GM18520 (cell line): ENCODE results near the gene HPCAL1.

Experiments
- ATAC-seq: cut with Tn5 transposase; IDR thresholded peaks from one replicate; pipeline ENCODE4 v1.9.1; 2021; ENCODE audit not compliant: unreplicated experiment

Gene HPCAL1

DNA sequence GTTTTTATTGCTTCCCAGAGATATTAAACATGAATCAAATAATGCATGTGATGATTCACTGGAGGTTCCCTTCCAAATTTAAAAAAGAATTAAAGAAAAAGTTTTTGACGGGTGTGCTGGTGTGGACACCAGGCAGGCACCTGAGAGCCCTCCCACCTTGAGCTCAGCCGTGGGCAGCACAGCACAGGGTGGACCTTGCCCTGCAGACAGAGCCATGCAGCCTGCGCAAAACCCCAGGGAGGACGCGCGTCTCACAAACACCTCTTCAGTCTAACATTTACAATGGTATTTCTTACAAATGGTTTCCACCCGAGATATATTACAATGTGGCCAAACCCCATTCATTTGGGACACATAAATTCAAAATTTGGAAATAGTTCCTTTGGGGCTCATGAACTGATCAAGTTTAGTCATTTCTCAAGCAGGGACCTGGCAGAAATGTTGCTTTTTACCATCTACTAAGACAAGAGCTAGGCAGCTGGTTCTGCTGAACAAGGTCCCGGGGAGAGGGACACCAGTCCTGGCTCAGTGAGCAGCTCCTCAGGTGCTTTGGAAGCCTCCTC is 100.0 kb downstream of the HPCAL1 start:
- no peak for ATAC-seq

DNA sequence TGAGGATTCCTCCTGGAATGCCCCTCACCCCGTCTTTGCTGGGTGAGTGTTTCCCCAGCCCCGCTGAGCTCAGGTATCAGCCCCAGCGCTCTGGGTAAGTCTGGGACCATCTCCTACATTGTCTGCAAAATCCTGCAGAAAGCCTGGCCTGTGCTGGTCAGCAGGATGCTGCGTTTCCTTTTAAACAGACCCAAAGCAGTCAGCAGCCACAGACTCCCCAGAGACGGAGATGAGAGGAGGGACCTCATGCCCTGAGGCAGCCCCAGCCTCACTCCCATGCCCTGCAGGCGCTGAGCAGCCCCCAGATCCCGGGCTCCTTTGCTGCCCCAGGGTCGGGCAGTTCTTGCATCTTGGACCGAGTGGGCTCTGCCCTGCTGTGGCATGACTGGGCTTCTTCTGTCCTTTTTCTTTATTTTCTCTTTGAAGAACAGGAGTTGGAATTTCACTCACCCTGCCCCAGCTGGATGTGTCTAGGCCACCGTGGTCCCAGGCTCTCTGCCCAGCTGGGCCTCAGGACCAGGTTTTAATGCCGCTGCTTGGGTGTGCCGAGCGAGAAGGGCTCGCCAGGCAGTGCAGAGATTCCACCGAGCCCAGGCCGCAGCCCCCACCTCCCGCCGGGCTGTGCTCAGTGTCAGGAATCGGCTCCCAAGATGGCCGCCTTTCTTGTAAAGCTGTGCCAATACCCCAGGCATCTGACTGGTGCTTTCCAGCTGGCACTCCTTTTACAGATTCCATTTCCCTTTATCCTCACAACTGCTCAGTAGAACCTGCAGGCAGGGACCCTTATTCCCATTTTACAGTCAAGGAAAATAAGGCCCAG is 101.8 kb downstream of the HPCAL1 start:
- ATAC-seq, result no peak

DNA sequence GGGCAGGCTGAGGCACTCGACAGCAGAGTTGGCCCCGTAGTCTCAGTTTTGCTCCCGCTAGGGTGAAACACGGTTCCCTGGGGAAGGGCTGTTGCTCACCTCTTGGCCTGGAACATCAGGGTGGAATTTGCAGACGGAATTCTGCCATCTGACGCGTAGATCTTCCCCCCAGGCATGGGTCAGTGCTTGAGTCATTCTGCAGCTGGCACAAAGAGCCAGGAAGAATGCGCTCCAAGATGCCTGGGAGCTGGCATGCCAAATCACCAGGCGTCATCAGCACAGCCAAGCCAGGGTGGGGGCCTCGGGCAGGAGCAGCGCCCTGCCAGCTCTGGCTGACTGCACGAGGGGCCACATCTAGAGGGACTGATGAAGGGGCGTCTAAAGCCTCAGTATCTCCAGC is 102.7 kb downstream of the HPCAL1 start:
- no peak for ATAC-seq

DNA sequence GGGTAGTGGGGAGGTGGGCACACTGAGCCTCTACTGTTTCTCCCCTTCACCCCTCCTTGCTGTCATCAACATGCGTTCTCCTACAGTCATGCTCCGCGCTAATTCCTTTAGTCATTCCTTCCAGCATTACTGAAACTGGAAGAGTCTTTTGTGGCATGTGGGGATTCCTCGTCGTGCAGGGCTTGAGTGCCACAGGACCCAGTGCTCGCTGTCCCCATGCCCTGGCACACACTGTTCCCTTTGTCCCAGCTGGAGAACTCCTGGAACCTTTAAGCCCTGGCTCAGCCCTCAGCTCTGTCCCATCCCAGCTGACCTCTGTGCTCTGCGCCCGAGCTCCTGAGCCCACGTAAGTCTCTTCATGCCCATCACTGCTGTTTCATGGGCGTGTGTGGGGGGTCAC is 103.3 kb downstream of the HPCAL1 start:
- ATAC-seq, result no peak

DNA sequence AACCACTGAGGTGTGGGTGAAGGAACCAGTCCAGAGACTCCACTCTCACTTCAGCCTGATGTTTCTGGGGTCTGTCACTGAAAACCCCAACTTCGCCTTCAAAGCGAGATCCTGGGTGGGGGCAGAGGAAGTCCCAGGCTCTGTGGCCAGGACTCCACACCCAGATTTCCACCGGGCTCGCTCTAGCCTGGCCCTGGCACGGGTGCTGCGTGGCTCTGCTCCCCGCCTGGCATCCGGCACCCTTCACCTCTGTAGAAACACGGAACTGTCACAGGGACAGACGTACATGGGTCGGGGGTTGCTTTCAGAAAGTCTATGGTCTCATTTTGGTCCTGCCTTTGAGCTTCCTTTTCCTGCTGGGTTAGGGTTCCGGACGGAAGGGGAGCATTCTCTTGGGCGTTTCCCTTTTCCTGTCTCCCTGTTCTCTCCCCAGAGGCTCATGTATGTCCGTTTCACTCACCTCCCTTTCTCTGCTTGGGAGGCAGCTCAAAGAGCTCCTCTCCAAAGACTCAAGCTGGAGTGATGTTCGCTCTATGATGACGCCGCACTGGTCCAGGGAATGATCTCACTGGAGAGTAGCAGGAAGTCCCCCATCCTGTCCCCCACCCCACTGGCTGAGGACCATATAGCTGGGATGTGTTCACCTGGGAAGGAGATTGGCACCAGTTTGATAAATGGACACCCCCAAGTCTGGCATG is 103.9 kb downstream of the HPCAL1 start:
- ATAC-seq, result no peak

DNA sequence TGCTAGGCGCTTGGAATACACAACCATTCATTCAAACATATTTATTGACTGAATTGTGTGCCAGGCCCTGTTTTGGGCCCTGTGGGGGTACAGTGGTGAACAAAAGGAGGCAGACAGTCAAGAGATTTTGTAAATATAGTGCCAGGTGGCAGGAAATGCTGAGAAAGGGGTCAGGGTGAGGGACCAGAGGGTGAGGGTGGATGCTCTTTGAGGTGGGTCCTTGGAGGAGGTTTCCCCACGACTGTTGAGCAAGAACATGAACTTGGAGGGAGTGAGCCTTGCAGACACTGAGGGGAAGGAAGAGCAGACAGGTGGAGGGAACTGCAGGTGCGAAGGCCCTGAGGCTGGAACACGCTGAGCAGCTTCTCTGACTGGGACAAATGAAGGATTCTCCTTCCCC is 104.7 kb downstream of the HPCAL1 start:
- ATAC-seq, result no peak

DNA sequence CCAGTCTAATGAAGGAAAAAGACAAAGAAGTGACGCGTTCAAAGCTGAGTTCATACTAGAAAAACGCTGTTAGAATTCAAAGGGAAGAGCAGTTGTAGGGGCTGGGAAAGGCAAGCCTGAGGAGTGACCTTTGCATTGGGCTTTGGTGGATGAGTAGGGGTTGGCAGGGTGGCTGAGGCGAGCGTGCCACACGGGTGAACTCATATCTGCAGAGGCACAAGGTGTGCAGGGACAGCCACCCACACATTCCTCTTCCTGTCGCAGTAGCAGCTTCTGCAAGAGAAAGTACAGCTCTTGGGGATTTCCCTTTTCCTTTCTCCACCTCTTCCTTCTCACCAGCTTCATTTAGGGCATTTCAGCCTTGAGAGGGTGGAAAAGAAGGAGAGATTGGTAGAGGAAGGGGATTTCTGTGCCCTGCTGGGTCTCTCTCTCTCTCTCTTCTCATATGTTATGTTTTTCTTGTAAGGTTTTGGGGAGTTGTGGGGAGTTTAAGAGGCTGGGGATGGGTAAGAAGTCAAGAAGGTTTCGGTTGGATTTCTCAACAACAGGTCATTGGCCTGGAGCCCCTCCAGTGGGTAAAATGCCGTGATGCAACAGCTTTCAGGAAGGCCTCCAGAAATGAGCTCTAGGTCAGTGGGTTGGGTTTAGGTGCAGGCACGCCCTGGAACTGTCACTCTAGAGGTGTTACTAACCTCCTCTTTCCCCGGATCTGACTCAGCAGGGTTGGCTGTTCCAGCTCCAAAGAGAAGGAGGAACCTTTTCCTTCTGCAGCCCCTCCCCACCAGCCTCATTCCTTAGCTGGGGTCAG is 105.3 kb downstream of the HPCAL1 start:
- peak; percentile 49 for ATAC-seq

DNA sequence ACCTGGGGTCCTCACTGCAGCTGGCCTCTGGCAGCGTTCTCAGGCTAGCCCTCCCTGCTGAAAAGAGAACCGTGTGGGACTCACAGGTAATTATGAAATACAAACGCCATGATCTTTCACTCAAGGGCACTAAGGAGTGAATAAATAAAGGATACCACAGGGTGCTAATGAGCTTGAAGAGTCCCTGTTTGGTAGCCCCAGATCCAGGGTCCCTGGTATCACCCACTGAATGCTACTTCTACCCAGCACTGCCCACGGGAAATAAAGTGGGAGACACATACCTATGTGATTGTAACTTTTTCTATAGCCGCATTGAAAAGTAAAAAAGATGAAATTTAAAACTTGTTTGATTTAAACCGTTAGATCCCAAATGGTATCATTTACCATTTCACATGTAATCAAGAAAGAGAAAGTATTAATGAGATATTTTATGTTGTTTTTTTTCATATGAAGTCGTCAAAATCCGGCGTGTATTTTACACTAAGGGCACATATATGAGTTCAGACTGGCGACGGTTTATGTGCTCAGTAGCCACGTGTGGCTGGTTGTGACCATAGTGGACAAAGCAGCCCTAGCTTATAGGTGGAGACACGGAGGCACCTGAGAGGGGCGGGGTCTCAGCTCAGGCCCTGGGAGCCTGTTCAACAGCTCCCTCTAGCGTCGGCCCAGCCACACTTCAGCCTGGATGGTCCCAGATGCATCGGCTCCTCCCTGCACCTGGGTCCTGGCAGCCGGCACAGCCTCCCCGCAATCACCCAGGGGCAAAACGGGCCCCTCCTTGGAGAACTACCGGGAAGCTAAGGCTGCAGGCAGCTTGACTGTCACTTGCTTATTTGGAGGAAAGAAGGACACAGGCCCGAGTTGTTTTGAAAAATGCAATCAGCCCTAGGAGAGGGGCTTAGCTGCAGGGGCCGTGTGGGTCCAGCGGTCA is 106.2 kb downstream of the HPCAL1 start:
- ATAC-seq, result peak; percentile 33

DNA sequence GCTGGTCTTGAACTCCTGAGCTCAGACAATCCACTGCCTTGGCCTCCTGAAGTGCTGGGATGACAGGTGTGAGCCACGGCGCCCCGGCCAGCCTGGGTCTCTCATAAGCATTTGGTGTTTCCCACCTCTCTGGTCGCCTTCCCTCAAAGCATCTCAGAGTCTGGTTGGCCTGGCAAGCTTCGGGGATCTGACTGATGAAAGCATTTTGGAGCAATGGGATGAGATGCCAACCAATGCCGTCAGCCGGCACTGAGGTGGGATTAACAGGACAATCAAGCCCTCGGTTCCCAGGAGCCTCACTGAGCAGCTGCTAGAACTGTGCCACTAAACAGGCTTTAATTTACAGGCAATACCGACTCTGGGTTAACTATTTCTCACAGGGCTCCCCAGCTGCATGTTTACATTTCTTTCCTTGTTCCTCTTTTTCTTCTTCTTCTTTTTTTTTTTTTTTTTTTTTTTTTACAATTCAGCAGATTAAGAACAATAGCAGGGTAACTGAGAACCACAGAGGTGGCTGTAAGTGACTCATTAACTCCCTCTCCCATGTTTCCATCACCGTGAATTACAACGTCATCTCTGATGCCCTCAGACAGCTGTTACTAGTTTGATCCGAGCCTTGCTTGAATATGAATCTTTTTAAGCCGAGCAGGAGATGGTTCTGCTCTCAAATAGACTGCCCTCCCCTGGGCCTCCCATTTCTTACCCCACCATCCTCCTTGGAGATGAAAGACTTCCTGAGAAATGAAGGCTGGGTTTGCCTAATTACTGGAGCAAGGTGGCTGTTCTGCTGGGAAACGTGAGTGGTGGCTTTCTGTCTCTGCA is 107.5 kb downstream of the HPCAL1 start:
- peak; percentile 53 for ATAC-seq

DNA sequence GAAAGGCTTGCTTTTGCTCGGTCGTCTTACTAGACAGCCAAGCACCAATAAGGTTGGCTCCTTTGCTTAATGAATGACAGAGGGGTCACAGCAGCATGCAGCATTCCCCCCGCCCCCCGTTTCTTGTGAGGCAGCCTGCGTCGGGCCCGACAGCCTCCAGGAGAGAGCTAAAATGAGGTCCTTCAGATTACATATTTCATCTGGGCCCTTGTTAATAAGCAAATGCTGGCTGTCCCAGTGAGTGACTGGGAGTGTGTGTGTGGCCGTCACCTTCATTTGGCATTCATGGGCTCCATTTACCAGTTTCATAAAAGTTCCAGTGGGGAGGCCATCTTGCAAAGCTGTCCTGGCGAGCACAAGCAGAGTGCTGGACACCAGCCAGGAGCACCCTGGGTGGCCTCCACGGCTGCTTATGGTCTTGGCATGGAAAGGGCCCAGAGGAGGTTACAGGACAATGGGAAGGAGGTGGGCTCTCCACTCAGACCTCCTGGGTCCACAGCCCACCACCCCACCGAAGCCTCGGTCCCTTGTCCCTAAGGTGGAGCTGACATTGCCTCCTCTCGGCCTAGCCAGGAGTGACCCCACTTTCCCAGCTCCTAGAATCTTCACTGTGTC is 108.2 kb downstream of the HPCAL1 start:
- no peak for ATAC-seq

DNA sequence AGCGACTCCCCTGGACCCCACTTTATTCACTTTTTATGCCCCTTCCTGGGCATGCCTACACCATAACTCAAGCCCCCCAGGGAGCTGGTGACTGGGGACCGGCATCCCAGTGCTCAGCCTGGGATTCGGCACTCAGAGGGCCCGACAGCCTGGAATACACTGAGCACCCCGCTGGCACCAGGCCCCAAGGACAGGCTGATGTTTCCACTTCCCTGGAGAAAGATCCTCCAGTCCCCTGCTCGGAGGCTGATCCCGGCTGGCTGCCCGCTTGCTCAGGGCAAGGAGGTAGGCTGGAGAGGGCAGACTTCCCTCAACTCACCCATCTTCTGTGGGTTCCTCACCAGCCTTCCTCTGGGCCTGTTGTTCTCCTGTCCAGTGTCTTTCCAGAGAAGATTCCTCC is 108.9 kb downstream of the HPCAL1 start:
- ATAC-seq, result no peak

DNA sequence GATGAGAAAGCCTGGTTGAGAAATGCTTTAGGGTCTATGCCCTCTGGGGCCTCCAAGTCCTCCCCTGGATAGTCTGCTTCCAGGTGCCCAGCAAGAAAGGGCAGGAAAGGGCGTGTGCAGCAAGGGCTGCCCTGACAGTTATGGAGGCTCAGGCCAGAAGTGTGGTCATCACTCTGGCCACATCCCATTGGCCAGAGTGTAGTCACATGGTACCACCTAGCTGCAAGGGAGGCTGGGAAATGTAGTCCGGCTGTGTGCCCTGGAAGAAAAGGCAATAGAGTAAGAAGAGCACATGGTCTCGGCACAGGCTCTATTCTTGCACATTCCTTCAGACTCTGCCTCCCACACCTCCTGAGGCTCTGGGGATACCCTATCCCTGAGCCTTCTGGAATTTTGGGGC is 109.7 kb downstream of the HPCAL1 start:
- no peak for ATAC-seq

DNA sequence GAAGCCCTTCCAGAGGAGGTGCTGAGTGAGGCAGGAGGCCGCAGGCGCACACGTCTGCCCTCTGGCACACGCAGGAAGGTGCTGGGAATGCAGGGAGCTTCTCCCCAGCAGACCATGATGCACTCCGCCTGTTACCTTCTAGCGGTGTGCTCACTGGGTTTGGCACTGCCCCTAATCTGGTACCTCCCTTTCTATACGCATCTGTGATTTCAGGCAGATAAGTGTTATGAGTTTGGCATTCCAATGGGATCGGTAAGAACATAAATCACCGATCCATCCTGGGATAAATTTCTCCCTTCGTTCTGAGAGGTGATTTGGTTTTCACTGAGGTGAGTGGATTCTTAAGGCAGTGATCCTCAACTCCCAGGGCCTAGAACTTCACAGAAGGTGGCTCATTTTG is 110.8 kb downstream of the HPCAL1 start:
- ATAC-seq, result no peak

DNA sequence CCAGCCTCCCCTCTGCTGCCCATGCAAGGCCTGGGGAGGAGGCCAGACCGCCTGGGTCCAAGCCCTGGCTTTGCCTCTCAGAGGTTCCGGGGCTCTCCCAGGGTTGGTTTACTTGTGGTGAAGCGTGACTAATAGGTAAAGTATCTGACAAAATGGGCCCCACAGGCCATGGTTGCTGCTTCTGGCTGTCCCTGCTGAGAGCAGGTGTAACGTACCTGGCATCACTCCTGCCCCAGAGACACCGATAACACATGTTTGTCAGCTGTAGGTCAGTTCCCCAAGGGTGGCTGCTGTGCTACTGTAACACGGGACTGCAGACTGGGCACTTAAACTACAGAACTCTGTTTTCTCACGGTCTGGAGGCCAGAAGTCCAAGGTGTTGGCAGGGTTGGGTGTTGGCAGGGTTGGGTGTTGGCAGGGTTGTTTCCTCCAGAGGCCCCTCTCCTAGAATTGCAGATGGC is 111.3 kb downstream of the HPCAL1 start:
- no peak for ATAC-seq

DNA sequence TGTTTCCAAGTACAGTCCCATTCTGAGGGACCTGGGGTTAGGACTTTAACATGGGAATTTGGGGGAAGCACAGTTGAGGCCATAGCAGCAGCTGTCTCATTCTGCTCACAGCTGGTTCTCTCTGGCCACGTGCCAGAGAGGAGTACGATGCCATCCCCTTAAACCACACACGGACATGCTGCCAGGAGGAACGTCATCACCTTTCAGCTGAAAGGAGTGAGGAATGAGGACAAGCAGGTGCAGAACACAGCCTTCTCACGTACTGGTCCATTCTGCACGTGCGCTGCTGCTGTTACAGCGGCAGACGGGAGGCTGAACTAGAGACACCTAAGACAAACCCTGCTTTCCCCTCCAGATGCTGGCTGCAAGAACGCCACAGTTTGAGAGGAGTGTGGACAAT is 111.9 kb downstream of the HPCAL1 start:
- ATAC-seq, result no peak

DNA sequence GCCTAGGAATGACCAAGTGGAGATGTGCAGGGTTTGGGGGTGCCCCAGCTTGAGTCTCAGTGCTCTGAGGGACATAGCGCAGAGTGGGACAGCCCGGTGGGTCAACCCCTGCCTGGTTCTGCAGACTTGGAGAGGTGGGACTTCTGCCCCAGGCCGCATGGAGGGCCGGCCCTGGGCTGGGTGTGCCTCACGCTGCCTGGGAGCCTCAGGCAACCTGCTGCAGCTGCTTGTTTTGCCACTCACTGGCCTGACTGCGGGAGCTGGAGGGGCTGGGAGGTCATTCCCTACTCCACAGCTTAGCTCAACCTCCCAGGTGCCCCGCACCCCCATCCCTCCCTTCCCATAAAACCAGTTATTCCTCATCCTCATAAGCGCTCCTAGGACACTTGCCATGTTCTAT is 112.3 kb downstream of the HPCAL1 start:
- ATAC-seq, result no peak

DNA sequence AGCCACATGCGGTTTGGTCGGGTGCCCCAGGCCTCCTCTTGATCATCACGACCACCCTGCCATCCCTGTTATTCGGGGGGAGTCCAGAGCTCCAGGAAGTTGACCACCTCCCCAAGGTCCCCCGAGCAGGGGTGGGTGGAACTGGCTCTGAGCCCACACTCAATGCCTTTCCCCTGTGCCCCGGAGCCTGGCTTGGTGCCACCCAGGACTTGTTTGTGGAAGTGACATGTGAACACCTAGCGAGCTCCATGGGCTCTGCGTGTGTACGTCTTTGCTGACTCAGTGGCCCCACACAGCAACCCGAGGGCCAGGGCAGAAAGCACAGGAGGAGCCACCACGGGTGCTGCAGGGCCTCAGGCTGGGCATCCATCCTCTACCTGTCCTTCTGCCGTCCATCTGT is 112.9 kb downstream of the HPCAL1 start:
- no peak for ATAC-seq

DNA sequence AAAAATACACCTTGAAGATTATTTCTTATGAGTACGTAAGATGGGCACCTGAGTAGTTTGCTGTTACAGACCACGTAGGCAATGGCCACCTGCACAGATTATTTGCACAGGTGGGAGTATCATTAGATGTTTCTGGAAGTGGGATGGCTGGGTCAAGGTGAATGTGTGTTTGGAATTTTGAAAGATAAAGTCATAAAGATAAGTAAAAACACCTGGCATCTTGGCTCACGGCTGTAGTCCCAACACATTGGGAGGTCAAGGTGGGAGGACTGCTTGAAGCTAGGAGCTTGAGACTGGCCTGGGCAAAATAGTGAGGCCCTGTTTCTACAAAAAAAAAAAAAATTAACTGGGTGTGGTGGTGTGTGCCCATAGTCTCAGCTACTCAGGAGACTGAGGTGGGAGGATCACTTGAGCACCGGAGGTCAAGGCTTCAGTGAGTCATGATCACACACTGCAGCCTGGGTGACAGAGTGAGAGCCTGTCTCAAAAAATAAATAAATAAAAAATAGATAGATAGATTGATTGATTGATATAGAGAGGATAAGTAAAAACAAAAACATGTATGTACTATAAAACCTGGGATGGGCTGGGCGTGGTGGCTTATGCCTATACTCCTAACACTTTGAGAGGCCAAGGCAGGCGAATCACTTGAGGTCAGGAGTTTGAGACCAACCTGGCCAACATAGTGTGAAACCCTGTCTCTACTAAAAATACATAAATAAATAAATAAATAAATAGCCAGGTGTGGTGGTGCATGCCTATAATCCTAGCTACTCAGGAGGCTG is 115.0 kb downstream of the HPCAL1 start:
- no peak for ATAC-seq
